ENCODE measurements around the gene ENOX1. TPM values are rescaled to one million over a fixed set of nuclear protein-coding genes. Genes with fewer than 3 reads are reported as not detected.

Gene ENOX1
- total and polyA plus RNA-seq, 2 donors (not counting 3 experiments of a cell fraction or from before 2014, with no cell fraction given), result 0.17 to 0.97 TPM

- H3K79me2 ChIP-seq (ENCODE audit: control insufficient read depth, insufficient read depth, low read length), result no peaks in the 10 kb centered on the region
- no peaks in the 10 kb centered on the region for H3K36me3 ChIP-seq (ENCODE audit: control insufficient read depth in 2 of 2, extremely low read depth in 1 of 2, insufficient read depth in 2 of 2, low read length in 2 of 2)
- no peak overlapping the region for H3K4me3 ChIP-seq (replicated peaks in 1 of 3; ENCODE audit: insufficient read depth in 1 of 3, low read depth in 1 of 3, low read length in 3 of 3)
- no peak overlapping the region for H2AFZ ChIP-seq (ENCODE audit: low read depth, low read length)
- no peak overlapping the region for H3K9ac ChIP-seq (replicated peaks; ENCODE audit: extremely low read depth, insufficient read depth, low read length)
- H3K4me2 ChIP-seq (ENCODE audit: insufficient read depth, low read length), result no peak overlapping the region
- TF ChIP-seq POLR2AphosphoS5 (IDR thresholded peaks at IDR 0.05; ENCODE audit: insufficient read depth, low read depth, low read length) (no peak), POLR2A (IDR thresholded peaks at IDR 0.05; ENCODE audit: low read depth, low read length) (no peak), MYC (IDR thresholded peaks at IDR 0.05; ENCODE audit: low read depth, low read length) (no peak), EZH2 (IDR thresholded peaks at IDR 0.05; ENCODE audit: borderline replicate concordance, low read depth, low read length, severe bottlenecking) (no peak), JUN (IDR thresholded peaks at IDR 0.05; ENCODE audit: borderline replicate concordance, insufficient read depth, insufficient read length, low read depth) (no peak), CTCF (IDR thresholded peaks at IDR 0.05; ENCODE audit: extremely low read depth in 1 of 2, insufficient read depth in 1 of 2, low read depth in 1 of 2, low read length in 2 of 2) (no peak), GATA2 (IDR thresholded peaks at IDR 0.05; ENCODE audit: insufficient read depth, insufficient read length, low read depth, low read length) (no peak), FOS (IDR thresholded peaks at IDR 0.05; ENCODE audit: borderline replicate concordance, insufficient read depth, low read length) (no peak), MAX (IDR thresholded peaks at IDR 0.05; ENCODE audit: insufficient read depth, insufficient read length) (no peak)
- H3K27me3 ChIP-seq (ENCODE audit: control insufficient read depth in 2 of 2, insufficient read depth in 2 of 2, low read length in 2 of 2), result no peaks in the 10 kb centered on the region
- H3K9me3 ChIP-seq (replicated peaks; ENCODE audit: control insufficient read depth, insufficient read depth, low read length), result no peaks in the 10 kb centered on the region
- intact Hi-C loops (cut with micrococcal nuclease) (no loop called here), dilution Hi-C loops (cut with MboI; ENCODE audit: extremely low pct_ligation_motif_present, low sequenced_read_pairs) (no loop called here)
- POLR2A ChIA-PET, result no interaction called here
- no peaks in the 10 kb centered on the region for H3K9me1 ChIP-seq (replicated peaks; ENCODE audit: control insufficient read depth, extremely low read depth, insufficient read depth, low read length)
- DNase-seq (ENCODE audit: low read depth, low spot score) (no peak), FAIRE-seq (no peak)
- no peak overlapping the region for H3K27ac ChIP-seq (ENCODE audit: insufficient read depth, low read depth, low read length)
- no peaks in the 10 kb centered on the region for H4K20me1 ChIP-seq (replicated peaks; ENCODE audit: control insufficient read depth, extremely low read depth, insufficient read depth, low read length)
- H3K4me1 ChIP-seq (ENCODE audit: control insufficient read depth, extremely low read depth, insufficient read depth, low read length), result no peaks in the 10 kb centered on the region
- CTCF ChIA-PET, result no interaction called here
- BruUV-seq (replicated peaks), result no TSS peak
Measured at GRCh38 chr13:43558939-43559338, 227.8 kb downstream of the ENOX1 start.
